Activated naive CD4-positive, alpha-beta T cell treated with anti-CD3 and anti-CD28 coated beads, Interleukin-2, amount 50 U/mL, for 16 hours (primary cell): Measurements from ENCODE around the gene WDR43.

ENCODE experiments used
- DNase-seq: peaks from one replicate; pipeline ENCODE4 v3.0.0-alpha.2; 2020

WDR43 gene, protein sequence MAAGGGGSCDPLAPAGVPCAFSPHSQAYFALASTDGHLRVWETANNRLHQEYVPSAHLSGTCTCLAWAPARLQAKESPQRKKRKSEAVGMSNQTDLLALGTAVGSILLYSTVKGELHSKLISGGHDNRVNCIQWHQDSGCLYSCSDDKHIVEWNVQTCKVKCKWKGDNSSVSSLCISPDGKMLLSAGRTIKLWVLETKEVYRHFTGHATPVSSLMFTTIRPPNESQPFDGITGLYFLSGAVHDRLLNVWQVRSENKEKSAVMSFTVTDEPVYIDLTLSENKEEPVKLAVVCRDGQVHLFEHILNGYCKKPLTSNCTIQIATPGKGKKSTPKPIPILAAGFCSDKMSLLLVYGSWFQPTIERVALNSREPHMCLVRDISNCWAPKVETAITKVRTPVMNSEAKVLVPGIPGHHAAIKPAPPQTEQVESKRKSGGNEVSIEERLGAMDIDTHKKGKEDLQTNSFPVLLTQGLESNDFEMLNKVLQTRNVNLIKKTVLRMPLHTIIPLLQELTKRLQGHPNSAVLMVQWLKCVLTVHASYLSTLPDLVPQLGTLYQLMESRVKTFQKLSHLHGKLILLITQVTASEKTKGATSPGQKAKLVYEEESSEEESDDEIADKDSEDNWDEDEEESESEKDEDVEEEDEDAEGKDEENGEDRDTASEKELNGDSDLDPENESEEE

DNA sequence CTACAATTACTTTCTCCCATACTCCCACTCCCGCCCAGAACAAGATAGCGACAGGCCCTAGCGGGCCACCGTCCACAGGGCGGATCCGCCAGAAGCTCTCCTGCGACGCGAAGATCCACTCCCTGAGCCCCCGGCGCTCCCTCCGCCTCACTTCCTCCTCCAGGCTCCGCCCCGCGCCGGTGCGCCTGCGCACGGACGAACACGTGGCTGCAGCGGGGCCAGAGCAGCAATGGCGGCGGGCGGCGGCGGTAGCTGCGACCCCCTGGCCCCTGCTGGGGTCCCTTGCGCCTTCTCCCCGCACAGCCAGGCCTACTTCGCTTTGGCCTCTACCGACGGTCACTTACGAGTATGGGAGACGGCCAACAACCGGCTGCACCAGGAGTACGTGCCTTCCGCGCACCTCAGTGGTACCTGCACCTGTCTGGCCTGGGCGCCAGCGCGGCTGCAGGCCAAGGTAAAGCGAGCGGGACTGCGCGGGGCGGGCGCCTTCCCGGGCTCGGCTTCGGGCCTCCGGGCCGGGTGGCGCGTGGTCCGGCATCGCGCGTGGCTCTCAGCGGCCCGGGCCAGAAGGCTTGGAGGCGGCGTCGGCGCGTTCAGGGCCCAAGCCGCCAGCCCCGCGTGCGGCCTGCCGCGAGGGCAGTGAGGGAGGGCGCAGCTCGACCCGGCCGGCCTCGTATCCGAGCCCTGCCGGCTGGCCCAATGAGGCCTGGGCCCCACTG is at the start of gene WDR43:
Gene WDR43, plus strand, starts transcription at position 198 of the 719 bp plus-strand sequence. Its CDS starts 32 bp downstream, at position 230.
- peak; percentile 98 for DNase-seq

DNA sequence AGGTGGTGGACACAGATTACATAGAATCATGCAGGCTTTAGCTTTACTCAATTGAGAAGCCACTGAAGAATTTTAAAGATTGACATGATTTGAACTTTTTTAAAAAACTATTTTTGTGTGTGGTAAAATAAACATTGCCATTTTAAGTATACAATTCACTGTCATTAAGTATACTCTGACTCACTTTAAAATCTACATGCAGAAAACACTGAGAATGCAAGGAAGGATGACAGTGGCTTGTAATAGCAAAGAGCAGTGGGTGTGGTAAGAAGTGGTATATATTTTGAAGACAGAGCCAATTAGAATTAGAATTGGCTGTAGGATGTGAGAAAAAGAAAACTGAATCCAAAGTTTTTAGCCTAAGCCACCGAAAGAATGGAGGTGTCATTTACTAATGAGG is 39.3 kb upstream of the WDR43 start:
- DNase-seq, result no peak

DNA sequence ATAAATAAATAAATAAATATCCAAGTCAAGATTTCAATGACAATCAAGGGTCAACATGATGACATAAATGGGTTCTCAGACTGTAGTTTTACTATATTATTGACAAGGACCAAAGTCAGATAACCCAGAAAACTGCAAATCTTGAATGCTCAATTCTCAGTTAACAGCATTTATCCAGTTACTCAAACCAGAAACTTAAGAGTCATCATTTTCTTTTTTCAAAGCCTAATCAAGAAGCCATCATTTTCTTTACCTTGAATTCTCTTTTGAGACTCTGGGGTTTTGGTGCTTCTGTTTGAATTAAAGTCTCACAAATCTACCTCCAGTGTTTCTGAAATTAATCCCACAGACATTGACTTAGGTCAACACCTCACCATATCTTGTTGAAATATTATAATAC is 38.5 kb upstream of the WDR43 start:
- no peak for DNase-seq

DNA sequence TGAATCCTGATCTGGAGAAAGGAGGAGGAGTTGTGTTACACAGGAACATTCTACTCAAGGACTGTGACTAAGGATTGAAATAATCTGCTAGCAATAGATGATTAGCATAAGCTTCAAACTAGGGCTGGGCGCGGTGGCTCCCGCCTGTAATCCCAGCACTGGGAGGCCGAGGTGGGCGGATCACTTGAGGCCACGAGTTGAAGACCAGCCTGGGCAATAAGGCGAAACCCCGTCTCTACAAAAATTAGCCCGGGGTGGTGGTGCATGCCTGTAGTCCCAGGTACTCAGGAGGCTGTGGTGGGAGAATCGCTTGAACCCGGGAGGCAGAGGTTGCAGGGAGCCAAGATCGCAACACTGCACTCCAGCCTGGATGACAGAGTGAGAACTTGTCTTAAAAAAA is 25.9 kb upstream of the WDR43 start:
- DNase-seq, result no peak

DNA sequence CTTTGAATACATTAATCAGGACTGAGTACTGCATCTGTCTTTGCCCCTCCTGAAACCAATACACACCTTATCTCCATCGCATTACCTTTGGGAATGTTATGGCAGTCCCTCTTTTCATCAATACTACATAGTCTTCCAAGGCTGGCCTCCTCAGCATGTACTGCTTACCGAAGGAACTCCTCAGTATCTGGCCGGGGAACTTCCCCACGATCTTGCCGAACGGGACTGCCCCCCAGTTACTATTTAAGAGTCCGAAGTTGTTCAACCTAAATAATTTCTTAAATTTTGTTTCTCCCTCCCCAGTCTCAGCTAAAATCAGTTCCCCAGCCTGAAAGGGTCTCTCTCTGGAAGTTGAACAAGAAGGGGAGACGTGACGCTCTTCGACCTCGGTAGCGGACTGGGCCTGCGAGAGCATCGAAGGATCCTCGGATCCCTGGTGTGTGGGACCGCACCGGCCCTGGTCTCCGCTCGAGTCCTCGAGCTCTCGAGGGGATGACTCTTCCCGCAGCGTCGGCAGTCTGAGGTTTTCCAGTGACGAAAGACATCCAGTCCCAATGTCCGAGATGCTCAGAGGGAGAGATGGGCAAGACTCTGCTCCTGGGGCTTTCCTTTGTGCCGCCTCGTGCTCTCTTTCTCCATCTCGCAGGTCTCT is 24.8 kb upstream of the WDR43 start:
- DNase-seq, result no peak

DNA sequence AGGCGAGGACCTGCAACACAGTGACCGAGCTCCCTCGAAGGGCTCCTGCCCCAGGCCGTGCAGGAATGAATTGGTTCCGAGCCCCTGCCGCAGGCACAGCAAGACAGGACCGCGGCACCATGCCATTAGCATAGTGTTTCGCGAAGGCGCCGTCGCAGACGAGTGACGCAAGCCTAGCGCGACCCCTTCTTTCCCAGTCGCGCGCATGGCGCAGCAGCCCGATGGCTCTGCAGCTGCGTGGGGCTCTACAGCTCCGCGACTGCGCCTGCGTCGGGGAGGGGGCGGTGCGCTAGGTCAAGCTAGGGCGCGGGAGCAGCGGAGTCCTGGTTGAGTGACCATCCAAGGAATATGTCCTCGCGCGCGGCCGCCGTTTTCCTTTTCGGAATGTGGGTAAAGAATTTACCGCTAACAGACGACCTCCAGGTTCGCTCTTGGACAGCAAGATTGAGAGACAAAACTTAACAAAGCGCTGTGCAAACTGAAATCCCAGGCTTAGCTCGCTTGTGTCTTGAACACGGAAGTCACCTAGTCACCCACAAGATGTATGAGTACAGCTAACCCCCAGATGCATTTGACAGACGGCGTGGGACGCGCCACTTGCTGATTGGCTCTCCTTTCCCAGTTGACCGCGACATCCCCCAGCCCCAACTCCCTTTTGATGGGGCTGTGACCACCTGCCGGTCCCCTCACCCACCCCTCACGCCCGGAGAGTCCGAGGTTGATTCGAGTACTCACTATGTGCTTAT is 24.1 kb upstream of the WDR43 start, which contains the start of gene TRMT61B:
Gene TRMT61B, minus strand, starts transcription at position 164 of the 746 bp plus-strand sequence. Its CDS starts 32 bp downstream, at position 132.
- DNase-seq, result peak; percentile 97

DNA sequence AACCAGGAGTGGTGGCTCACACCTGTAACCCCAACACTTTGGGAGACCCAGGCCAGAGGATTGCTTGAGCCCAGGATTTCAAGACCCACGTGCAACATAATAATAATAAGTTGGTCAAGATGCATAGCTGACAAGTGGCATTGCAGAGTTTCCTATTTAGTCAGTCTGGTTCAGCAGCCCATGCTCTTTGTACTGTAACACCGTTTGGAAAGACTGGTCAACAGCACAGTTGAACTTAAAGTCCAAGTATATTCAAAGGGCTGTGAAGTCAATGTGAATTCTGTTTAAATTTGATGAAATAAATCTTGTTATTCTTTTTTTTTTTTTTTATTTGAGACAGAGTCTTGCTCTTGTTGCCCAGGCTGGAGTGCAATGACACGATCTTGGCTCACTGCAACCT is 22.8 kb upstream of the WDR43 start:
- DNase-seq, result no peak

DNA sequence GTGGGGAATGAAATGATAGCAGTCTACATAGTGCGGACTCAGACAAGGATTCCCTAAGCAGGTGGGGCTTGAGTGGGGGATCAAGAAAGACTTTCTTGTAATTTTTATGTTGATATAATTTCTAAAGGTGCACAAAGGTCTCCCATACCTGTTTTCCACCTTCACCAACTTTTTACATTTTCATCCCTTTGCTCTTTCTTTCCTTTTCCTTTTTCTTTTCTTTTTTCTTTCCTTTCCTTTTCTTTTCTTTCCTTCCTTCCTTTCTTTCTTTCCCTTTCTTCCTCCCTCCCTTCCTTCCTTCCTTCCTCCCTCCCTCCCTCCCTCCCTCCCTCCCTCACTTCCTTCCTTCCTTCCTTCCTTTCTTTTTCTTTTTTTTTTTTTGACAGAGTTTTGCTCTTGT is 14.3 kb upstream of the WDR43 start:
- DNase-seq, result no peak

DNA sequence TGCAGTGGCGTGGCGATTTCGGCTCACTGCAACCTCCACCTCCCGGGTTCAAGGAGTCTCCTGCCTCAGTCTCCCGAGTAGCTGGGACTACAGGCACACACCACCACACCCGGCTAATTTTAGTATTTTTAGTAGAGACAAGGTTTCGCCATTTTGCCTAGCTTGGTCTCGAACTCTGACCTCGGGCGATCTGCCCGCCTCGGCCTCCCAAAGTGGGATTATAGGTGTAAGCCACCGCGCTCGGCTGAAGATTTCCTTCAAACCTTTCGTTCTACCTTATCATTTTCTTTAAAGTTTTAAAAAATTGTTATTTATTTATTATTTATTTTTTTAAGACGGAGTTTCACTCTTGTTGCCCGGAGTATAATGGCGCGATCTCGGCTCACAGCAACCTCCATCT is 979 bp upstream of the WDR43 start:
- no peak for DNase-seq

DNA sequence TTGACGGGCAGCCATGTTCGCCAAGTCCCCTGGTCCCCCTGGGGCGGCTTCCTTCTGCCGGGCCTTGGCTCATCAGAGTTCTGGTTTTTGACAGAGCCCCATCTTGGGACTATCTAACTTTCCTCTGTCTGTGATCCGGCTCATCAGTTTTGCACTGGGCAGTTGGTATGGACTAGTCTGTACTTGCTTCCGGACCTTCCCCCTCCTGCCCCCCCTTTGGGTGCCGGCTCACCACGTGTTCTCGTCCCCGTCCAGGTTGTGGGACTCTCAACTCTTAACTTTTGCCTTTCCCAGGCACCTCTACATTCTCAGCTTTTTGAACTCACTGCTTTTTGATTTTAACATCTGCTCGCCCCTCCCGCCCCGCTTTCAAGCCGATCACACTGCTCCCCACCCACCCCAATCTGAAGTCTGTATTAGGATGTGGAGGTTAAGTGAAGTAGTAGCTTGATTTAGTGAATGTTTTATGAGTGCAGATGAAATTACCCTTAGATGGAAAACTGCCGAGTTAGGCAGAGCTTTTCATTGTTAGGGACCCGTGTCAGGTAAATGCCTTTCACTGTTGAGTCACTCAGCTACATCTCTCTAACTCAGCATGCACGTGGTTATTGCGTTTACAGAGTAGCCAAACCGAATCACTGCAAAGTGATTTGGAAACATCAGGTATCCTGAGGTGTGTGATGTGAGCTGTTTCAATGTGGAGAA is 874 bp downstream of the WDR43 start:
- DNase-seq, result peak; percentile 62

DNA sequence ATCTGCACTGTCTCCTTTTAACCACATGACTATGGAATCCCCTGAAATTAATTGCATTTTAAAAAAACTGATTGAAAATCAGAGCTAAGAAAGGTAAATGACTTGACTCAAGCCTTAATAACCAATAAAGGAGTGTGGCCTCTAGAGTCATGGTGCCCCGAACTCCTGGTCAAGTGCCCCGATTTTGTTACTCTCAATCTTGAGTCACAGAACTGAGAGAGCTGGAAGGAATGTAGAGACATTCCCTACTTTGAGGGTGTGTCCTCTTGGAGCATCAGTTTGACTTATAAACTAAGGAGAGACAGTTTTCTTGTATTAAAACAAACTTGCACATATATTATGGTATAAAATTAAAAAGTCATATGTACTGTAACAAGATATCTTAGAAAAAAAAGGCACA is 2.4 kb downstream of the WDR43 start:
- no peak for DNase-seq

DNA sequence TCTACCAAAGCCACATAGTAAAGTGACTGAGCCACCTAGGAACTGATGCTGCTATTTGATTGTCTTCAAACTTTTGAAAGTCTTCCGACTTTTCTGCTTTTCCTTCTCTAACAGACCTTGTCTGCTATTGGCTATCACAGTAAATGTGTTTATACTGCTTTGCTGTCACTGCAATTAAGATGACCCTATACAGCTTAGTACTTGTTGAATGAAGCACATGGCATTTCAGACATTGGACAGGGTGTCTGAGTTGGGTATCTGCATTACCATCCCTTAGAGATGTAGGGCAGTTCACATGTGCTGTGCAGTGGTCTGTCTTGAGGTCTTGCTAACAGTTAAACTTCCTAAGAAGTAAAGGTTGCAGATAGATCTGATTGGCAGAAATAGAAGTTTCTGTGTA is 3.6 kb downstream of the WDR43 start:
- no peak for DNase-seq

DNA sequence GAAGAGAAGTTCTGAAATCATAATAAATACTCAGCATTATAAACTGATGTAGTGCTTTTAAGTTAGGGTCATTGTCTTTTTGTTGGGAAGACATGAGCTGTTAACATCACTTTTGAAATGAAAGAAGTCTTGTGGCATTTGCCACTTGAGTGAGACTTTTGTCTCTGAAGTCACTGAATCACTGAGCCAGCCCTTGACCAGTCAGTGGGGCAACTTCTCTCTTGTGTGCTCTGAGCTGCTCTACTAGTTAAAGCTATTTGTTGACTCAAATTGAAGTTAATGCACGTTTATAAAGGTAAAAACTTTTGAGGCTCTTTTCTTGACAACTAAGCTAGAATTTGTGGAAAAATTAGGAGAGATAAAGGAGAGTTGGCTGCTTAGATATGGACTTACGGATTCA is 6.7 kb downstream of the WDR43 start:
- DNase-seq, result no peak

DNA sequence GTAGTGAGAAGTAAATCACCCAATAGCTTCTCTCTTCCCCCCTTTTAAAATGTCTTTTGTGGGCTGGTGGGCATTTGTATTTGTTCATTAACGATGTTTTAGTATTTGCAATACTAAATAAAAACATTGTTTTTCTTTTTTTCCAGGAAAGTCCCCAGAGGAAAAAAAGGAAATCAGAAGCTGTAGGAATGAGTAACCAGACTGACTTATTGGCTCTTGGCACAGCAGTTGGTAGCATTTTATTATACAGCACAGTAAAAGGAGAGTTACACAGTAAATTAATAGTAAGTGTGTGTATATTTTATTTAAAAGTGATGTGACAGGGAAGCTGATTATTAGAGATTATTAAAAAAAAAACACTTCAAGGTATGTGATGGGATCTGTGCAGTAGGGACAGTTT is 7.4 kb downstream of the WDR43 start:
- DNase-seq, result no peak

DNA sequence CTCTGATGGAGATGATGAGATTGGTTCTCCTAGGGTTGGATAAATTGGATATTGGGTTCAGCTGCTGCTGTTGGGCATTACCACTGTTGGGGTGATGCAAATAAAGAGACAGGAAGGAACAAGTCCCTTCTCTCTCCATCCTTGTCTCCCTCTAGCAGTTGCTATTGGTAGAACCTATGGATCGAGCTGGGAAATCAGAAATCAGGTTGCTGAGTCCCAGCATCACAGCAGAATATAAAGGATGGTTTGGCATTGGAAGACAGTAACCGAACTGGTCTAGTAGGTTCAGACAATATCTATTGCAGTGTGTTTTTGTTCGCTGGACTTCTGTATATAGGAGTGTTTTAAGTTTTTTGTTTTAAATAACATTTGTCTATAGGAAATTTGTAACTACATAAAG is 8.1 kb downstream of the WDR43 start:
- no peak for DNase-seq

DNA sequence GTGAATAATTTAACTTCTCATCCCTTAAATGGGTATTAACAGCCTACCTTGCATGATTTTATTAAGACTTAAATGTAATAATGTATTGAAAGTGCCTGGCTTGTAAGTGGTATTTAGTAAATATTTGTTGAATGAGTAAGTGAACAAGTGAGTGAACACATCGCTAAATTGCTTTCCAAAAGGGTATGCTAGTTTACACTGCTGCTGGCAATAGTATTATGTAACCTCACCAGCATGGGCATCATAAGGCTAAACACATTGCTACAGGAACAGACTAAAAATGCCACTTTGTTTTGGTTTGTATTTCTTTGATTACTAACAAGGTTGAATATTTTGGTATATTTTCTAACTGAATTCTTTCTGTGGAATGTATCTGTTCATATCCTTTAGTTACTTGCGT is 9.8 kb downstream of the WDR43 start:
- DNase-seq, result no peak

DNA sequence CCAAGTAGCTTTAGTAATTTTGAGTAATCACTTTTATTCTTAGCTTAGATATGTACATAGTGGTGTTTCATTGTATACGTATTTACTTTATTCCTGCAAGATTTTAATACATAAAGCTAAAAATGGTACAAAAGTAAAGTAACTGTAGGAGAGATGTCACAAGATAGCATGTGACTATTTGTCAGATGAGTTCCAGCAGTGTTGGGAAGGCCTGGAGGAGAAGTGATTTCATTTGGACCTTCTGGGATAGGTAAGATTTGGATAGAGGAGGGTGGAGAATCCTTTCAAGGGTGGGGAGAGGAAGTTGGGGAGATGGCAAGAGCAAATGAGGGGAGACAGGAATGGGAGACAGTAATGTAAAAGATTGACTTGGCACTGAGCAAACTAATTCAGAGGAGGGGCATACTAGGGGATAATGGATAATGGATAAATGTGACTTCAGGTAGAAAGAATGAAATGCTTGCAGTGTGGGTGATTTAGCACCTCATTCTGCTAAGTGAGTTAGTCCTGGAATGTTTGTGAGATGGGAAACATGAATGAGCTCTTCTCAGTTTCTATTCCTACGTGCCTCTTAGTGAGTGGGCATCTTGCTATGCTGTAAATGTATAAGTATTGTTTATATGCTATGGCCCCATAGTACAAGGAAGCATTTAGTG is 10.5 kb downstream of the WDR43 start:
- DNase-seq, result no peak

DNA sequence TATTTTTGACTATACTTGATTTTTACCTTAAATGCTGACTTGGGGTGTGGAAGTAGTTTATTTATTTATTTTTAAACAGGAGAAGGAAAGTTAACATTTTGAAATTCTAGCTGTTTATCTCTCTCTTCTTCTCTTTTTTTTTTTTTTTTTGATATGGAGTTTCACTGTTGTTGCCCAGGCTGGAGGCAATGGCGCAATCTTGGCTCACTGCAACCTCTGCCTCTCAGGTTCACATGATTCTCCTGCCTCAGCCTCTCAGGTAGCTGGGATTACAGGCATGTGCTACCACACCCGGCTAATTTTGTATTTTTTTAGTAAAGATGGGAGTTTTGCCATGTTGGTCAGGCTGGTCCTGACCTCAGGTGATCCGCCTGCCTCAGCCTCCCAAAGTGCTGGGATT is 11.1 kb downstream of the WDR43 start:
- DNase-seq, result no peak

DNA sequence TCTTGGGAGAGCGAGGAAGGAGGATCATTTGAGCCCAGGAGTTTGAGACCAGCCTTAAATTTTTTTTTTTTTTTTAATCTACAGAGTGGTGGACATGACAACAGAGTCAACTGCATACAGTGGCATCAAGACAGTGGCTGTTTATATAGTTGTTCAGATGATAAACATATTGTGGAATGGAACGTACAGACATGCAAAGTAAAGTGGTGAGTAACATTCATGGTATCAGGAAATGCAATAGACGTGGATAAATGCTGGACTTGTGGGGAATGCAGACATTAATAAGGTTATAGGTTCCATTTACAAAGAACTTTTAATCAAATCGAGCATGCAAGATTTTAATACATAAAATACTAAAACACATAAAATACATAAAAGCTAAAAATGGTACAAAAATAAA is 11.9 kb downstream of the WDR43 start:
- DNase-seq, result no peak

DNA sequence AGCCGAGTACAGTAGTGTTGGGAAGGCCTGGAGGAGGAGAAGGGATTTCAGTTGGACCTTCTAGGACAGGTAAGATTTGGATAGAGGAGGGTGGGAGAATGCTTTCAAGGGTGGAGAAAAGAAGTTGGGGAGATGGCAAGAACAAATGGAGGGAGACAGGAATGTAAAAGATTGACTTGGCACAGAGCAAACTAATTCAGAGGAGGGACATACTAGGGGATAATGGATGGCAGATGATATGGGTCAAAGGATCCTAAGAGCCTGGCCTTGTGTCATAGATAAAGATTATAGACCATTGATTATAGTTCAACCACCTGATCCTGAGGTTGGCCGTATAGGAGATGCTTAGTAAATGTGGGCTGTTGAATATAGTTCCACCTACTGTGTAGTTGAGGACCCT is 12.4 kb downstream of the WDR43 start:
- DNase-seq, result no peak

DNA sequence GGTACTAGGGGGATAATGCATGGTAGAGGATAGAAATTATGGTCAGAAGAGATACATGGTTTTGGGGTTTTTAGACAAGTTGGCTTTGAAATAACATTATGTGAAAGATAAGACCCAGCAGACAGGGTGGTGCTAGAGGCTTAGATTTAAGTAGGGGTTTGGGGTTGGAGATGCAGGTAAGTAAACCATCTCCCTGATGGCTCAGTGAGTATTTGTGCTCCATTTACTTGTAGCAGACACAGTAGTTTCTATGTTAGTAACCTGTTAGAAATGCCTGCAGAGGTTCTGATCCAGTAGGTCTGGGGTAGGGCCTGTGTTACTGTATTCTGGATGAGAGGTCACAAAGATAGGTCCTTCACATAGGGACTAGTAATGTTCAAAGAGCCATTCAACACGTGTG is 13.7 kb downstream of the WDR43 start:
- DNase-seq, result no peak
